PC-3 (cell line): ENCODE results near the gene DYNLT2B. TPM values are rescaled to one million over a fixed set of nuclear protein-coding genes. Genes with fewer than 3 reads are reported as not detected.
A peak's percentile ranks its signal among the peaks of the same experiment; 100 is the strongest.

Experiments used
- ATAC-seq: fragments of 200-7000 bp; cut with Tn5 transposase; 2 replicates; pipeline ENCODE4 v1.9.1; 2020; ENCODE audit warnings: mild to moderate bottlenecking, moderate library complexity
- BruUV-seq: library from RNA; stranded (reverse); fragments of 400-500 nt; replicated peaks from 2 replicates; lab custom pipeline; 2021; lab: Mats Ljungman, UMichigan
- CTCF ChIA-PET: fragments of 300-600 bp; sonication (Branson Sonifier 250); formaldehyde crosslinking; loops from one replicate; lab custom pipeline; 2022; ENCODE audit warnings: antibody characterized with exemption; lab: Charles Lee
- POLR2A ChIA-PET: fragments of 300-600 bp; sonication (Branson Sonifier 250); formaldehyde crosslinking; loops from one replicate; lab custom pipeline; 2022; ENCODE audit warnings: antibody characterized with exemption; ENCODE audit not compliant: unreplicated experiment; lab: Charles Lee
- DNase-seq: peaks from one replicate; pipeline ENCODE4 v3.0.0-alpha.2; 2015
- H2AFZ ChIP-seq: fragments of 300-600 bp; sonication (generic); 2 replicates; pipeline ENCODE4 v1.6.0; 2016; ENCODE audit warnings: antibody characterized with exemption, low read length
- H3F3A ChIP-seq: fragments of 300-600 bp; sonication (generic); one replicate; pipeline ENCODE4 v1.6.0; 2017; ENCODE audit warnings: antibody characterized with exemption, low read length, control low read depth, mild to moderate bottlenecking; ENCODE audit not compliant: unreplicated experiment
- H3K27ac ChIP-seq: fragments of 300-600 bp; sonication (generic); 2 replicates; pipeline ENCODE4 v1.5.1; 2016; ENCODE audit warnings: mild to moderate bottlenecking, low read length
- H3K27me3 ChIP-seq: fragments of 300-600 bp; sonication (generic); 2 replicates; pipeline ENCODE4 v1.6.1; 2016; ENCODE audit warnings: low read length, mixed read lengths
- H3K36me3 ChIP-seq: fragments of 300-600 bp; sonication (generic); 2 replicates; pipeline ENCODE4 v1.6.1; 2016; ENCODE audit warnings: low read depth, mixed run types, low read length, mixed read lengths
- H3K4me1 ChIP-seq: fragments of 300-600 bp; sonication (generic); 2 replicates; pipeline ENCODE4 v1.5.1; 2016; ENCODE audit warnings: low read length; ENCODE audit not compliant: insufficient read depth
- H3K4me2 ChIP-seq: fragments of 300-600 bp; sonication (generic); 2 replicates; pipeline ENCODE4 v1.6.0; 2016; ENCODE audit warnings: low read length
- H3K4me3 ChIP-seq: fragments of 300-600 bp; sonication (generic); 2 replicates; pipeline ENCODE4 v1.5.1; 2016; ENCODE audit warnings: mild to moderate bottlenecking, low read length, mixed read lengths
- H3K79me2 ChIP-seq: fragments of 300-600 bp; sonication (generic); 2 replicates; pipeline ENCODE4 v1.6.1; 2017; ENCODE audit warnings: low read length, mixed read lengths
- H3K9ac ChIP-seq: fragments of 300-600 bp; sonication (generic); 2 replicates; pipeline ENCODE4 v1.6.0; 2016; ENCODE audit warnings: mild to moderate bottlenecking, low read length
- H3K9me2 ChIP-seq: fragments of 300-600 bp; sonication (generic); replicated peaks from 2 replicates; pipeline ENCODE4 v1.6.1; 2016; ENCODE audit warnings: mixed run types, low read length, mixed read lengths
- H3K9me3 ChIP-seq: fragments of 300-600 bp; sonication (generic); 2 replicates; pipeline ENCODE4 v1.6.1; 2016; ENCODE audit warnings: low read length, mixed read lengths
- H4K20me1 ChIP-seq: fragments of 300-600 bp; sonication (generic); 2 replicates; pipeline ENCODE4 v1.6.1; 2016; ENCODE audit warnings: low read length, mixed read lengths
- EZH2 ChIP-seq: fragments of 300-600 bp; sonication (generic); IDR thresholded peaks from one replicate; pipeline ENCODE4 v1.6.1; 2017; ENCODE audit warnings: antibody characterized with exemption, mild to moderate bottlenecking, low read length; ENCODE audit not compliant: unreplicated experiment
- EZH2phosphoT487 ChIP-seq: fragments of 300-600 bp; sonication (generic); IDR thresholded peaks from 2 replicates; pipeline ENCODE4 v1.6.1; 2018; ENCODE audit warnings: mild to moderate bottlenecking, antibody characterized with exemption, low read length, borderline replicate concordance
- intact Hi-C: fragments of 100-400 bp; cut with micrococcal nuclease; formaldehyde crosslinking; loops from 2 replicates; pipeline ENCODE4 v1.9.0; 2023
- total RNA-seq: library from RNA; depleted of rRNA; stranded (reverse); fragments of >200 nt; gene quantifications from 2 replicates; pipeline ENCODE4 v1.2.3, GENCODE V29; 2014
- TF ChIP-seq, protein P1 (sequence below): fragments of 300-600 bp; sonication (generic); conservative IDR thresholded peaks from 2 replicates; pipeline ENCODE4 v1.5.1; 2017; ENCODE audit warnings: antibody characterized with exemption, low read depth, mild to moderate bottlenecking, low read length

The DYNLT2B gene
- total RNA-seq, 1 experiment from 2014 or later, result 19.8 TPM

DNA sequence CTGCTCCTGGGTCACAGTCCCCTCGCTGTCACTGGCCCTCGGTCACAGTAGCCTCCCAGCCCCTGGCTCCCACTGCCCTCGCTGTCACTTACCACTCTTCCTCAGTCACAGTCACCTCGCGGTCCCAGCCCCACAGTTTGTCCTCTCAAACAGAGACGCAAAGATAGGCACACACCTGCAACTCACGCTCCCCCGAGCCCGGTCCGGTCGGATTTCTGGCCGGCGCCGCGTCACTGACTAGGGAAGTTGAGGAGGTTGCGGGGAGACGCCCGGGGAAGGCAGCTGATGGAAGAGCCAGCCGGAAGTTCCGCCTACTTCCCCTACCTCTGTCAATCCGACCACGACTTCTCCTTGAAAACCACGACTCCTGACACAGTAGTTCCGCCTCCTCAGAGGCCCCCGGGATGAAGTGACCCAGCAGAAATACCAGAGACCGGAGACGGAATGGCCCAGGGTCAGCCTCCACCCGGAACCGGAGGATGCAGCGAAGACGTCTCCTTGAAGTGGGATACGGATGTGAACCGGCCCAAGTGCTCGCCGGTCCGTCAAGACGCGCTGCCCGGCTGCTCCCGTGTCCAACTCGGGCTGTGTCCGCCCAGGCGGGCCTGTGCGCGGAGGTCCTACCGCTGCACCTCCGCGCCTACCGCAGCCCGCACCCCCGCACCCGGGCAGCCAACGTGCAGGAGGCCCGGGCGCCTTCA, 30.4 kb downstream of the DYNLT2B start, which contains the start of gene PCYT1A:
Gene PCYT1A, minus strand, starts transcription at position 287 of the 701 bp plus-strand sequence. CDS start 17,195 bp downstream, outside the sequence.
- peak; percentile 96 for DNase-seq
- Histone ChIP-seq H3K4me2 (peak within 1 kb of the TSS; percentile 85), H3F3A (no peaks in the 10 kb centered on the region), H4K20me1 (peaks cover 9% of the 10 kb centered on the region; the same call in 1 of the 2 replicates), H3K27ac (peak within 1 kb of the TSS; percentile 87), H3K4me1 (peaks cover 19% of the 10 kb centered on the region), H2AFZ (peak within 1 kb of the TSS; percentile 75), H3K79me2 (peaks cover 59% of the 10 kb centered on the region), H3K9ac (peak within 1 kb of the TSS; percentile 98), H3K9me3 (no peaks in the 10 kb centered on the region), H3K9me2 (no peaks in the 10 kb centered on the region), H3K27me3 (no peaks in the 10 kb centered on the region), H3K36me3 (no peaks in the 10 kb centered on the region), H3K4me3 (peak within 1 kb of the TSS; percentile 90)
- intact Hi-C loops, result loop anchor here (1.0 kb wide), 1 partner anchor 17 kb away; no protein-coding TSS in a partner anchor
- BruUV-seq, result no TSS peak
- ChIA-PET POLR2A (interaction anchor here (0.5 to 0.6 kb wide), 2 partner anchors 16 to 285 kb away, joined by 4 to 5 read pairs; no protein-coding TSS in a partner anchor), CTCF (interaction anchor here (0.6 kb wide), 1 partner anchor 86 kb away, joined by 3 read pairs; no protein-coding TSS in a partner anchor)
- no peak for TF ChIP-seq EZH2phosphoT487
- TF ChIP-seq, protein P1, sequence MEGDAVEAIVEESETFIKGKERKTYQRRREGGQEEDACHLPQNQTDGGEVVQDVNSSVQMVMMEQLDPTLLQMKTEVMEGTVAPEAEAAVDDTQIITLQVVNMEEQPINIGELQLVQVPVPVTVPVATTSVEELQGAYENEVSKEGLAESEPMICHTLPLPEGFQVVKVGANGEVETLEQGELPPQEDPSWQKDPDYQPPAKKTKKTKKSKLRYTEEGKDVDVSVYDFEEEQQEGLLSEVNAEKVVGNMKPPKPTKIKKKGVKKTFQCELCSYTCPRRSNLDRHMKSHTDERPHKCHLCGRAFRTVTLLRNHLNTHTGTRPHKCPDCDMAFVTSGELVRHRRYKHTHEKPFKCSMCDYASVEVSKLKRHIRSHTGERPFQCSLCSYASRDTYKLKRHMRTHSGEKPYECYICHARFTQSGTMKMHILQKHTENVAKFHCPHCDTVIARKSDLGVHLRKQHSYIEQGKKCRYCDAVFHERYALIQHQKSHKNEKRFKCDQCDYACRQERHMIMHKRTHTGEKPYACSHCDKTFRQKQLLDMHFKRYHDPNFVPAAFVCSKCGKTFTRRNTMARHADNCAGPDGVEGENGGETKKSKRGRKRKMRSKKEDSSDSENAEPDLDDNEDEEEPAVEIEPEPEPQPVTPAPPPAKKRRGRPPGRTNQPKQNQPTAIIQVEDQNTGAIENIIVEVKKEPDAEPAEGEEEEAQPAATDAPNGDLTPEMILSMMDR, result no peak
- TF ChIP-seq EZH2, result no peak
- peak; percentile 92 for ATAC-seq

DNA sequence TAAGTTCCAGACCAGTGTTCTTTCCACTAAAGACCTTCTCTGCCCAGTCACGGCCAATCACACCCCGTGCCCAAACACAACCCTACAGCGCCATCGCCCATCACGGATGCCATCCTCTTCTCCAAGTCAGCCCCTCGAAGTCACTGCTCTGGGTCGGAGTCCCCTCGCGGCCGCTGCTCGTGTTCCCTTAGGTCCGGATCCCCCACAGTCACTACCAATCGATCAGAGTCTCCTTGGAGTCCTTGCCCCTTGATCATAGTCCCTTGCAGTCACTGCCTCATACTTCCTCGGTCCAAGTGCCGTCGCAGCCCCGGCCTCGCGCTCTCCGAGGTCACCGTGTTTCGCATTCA, 31.0 kb downstream of the DYNLT2B start:
- BruUV-seq, result TSS peak; percentile 51

More for the DNA sequence above, 31.0 kb downstream of the DYNLT2B start:
- H3K27ac ChIP-seq, result peak overlapping the region; percentile 87
- peak overlapping the region; percentile 98 for H3K9ac ChIP-seq
- H3K36me3 ChIP-seq, result no peaks in the 10 kb centered on the region
- POLR2A ChIA-PET, result interaction anchor here (0.5 to 0.6 kb wide), 2 partner anchors 16 to 285 kb away, joined by 4 to 5 read pairs; no protein-coding TSS in a partner anchor
- peak; percentile 31 for DNase-seq
- peak; percentile 31 for ATAC-seq
- H3K9me3 ChIP-seq, result no peaks in the 10 kb centered on the region
- CTCF ChIA-PET, result no interaction called here
- no peak for TF ChIP-seq EZH2phosphoT487
- TF ChIP-seq, protein P1, result no peak
- no peak for TF ChIP-seq EZH2
- peak overlapping the region; percentile 90 for H3K4me3 ChIP-seq
- H3K79me2 ChIP-seq, result peaks cover 64% of the 10 kb centered on the region
- H3K4me1 ChIP-seq, result peaks cover 19% of the 10 kb centered on the region
- intact Hi-C loops, result loop anchor here (1.0 kb wide), 1 partner anchor 17 kb away; no protein-coding TSS in a partner anchor
- H3F3A ChIP-seq, result no peaks in the 10 kb centered on the region
- no peaks in the 10 kb centered on the region for H3K27me3 ChIP-seq
- H3K9me2 ChIP-seq, result no peaks in the 10 kb centered on the region
- H2AFZ ChIP-seq, result peak overlapping the region; percentile 75
- H4K20me1 ChIP-seq, result peaks cover 9% of the 10 kb centered on the region; the same call in 1 of the 2 replicates
- peak overlapping the region; percentile 85 for H3K4me2 ChIP-seq
